Endothelial cell of umbilical vein (primary cell): Measurements from ENCODE around the gene ANKHD1. TPM values are rescaled to one million over a fixed set of nuclear protein-coding genes. Genes with fewer than 3 reads are reported as not detected.

Source experiments
- BruUV-seq: library from RNA; stranded (reverse); fragments of 400-500 nt; replicated peaks from 2 replicates; lab custom pipeline; 2021; lab: Mats Ljungman, UMichigan
- CTCF ChIA-PET: fragments of 300-600, 350-600 bp; sonication (Branson Sonifier 250); formaldehyde crosslinking; loops from one replicate; lab custom pipeline; 2021; ENCODE audit warnings: antibody characterized with exemption, inconsistent platforms; lab: Charles Lee
- POLR2A ChIA-PET: fragments of 300-600, 350-600 bp; sonication (Branson Sonifier 250); formaldehyde crosslinking; loops from one replicate; lab custom pipeline; 2021; ENCODE audit warnings: antibody characterized with exemption, inconsistent platforms; lab: Charles Lee
- DNase-seq: peaks from one replicate; pipeline ENCODE4 v3.0.0-alpha.2; 2011; ENCODE audit warnings: low read depth, low spot score
- FAIRE-seq: peaks from 2 replicates; lab custom pipeline; 2011; peaks lifted over from hg19 to GRCh38; lab: Jason Lieb, UNC
- H2AFZ ChIP-seq: 2 replicates; pipeline ENCODE4 v1.6.0; 2012; ENCODE audit warnings: low read depth, low read length, control low read depth, inconsistent platforms
- H3K27ac ChIP-seq: 2 replicates; pipeline ENCODE4 v1.5.1; 2011; ENCODE audit warnings: low read depth, mild to moderate bottlenecking, control low read depth, low read length, moderate library complexity; ENCODE audit not compliant: insufficient read depth
- H3K27me3 ChIP-seq, 2 experiments: 2 replicates each; pipeline versions ENCODE4 v1.6.0 to v1.6.1; 2011; ENCODE audit warnings: low read length in 2 of 2, mixed read lengths in 1 of 2; ENCODE audit not compliant: control insufficient read depth in 2 of 2, insufficient read depth in 2 of 2
- H3K36me3 ChIP-seq, 2 experiments: 2 replicates in 1 of 2; 3 replicates in 1 of 2; pipeline ENCODE4 v1.5.1; 2011; ENCODE audit warnings: low read length in 2 of 2, mild to moderate bottlenecking in 1 of 2, moderate library complexity in 1 of 2; ENCODE audit not compliant: control insufficient read depth in 2 of 2, insufficient read depth in 2 of 2; ENCODE audit errors: extremely low read depth in 1 of 2
- H3K4me1 ChIP-seq: 3 replicates; pipeline ENCODE4 v1.5.1; 2011; ENCODE audit warnings: mild to moderate bottlenecking, low read length; ENCODE audit not compliant: control insufficient read depth, insufficient read depth; ENCODE audit errors: extremely low read depth
- H3K4me2 ChIP-seq: 2 replicates; pipeline ENCODE4 v1.6.1; 2011; ENCODE audit warnings: low read length, control low read depth, mixed read lengths; ENCODE audit not compliant: insufficient read depth
- H3K4me3 ChIP-seq, 3 experiments: fragments of 200-600 bp in 1 of 3; sonication (generic), shearing (Covaris generic) in 1 of 3; replicated peaks in 1 of 3; 2 replicates each; pipeline ENCODE4 v1.5.1; 2011 to 2016; ENCODE audit warnings: control low read depth in 3 of 3, low read length in 3 of 3, mild to moderate bottlenecking in 2 of 3, inconsistent platforms in 1 of 3, low read depth in 1 of 3, moderate library complexity in 1 of 3; ENCODE audit not compliant: insufficient read depth in 1 of 3
- H3K79me2 ChIP-seq: 2 replicates; pipeline ENCODE4 v1.6.0; 2012; ENCODE audit warnings: low read length, inconsistent platforms; ENCODE audit not compliant: control insufficient read depth, insufficient read depth
- H3K9ac ChIP-seq: replicated peaks from 2 replicates; pipeline ENCODE3; 2011; ENCODE audit warnings: low read length, control low read depth; ENCODE audit not compliant: insufficient read depth; ENCODE audit errors: extremely low read depth
- H3K9me1 ChIP-seq: replicated peaks from 3 replicates; pipeline ENCODE4 v1.6.0; 2011; ENCODE audit warnings: mild to moderate bottlenecking, low read length; ENCODE audit not compliant: control insufficient read depth, insufficient read depth; ENCODE audit errors: extremely low read depth
- H3K9me3 ChIP-seq: replicated peaks from 2 replicates; pipeline ENCODE4 v1.5.1; 2012; ENCODE audit warnings: low read length, inconsistent platforms; ENCODE audit not compliant: control insufficient read depth, insufficient read depth
- H4K20me1 ChIP-seq: replicated peaks from 2 replicates; pipeline ENCODE3; 2011; ENCODE audit warnings: mild to moderate bottlenecking, low read length; ENCODE audit not compliant: control insufficient read depth, insufficient read depth; ENCODE audit errors: extremely low read depth
- EZH2 ChIP-seq: IDR thresholded peaks from 2 replicates; pipeline ENCODE4 v1.6.1; 2012; ENCODE audit warnings: borderline replicate concordance, low read depth, mild to moderate bottlenecking, moderate library complexity, low read length, inconsistent platforms; ENCODE audit not compliant: severe bottlenecking
- FOS ChIP-seq: IDR thresholded peaks from 2 replicates; pipeline ENCODE4 v1.6.1; 2011; ENCODE audit warnings: mild to moderate bottlenecking, low read length, moderate library complexity, borderline replicate concordance; ENCODE audit not compliant: insufficient read depth
- MYC ChIP-seq: IDR thresholded peaks from one replicate; pipeline ENCODE4 v1.6.1; 2011; ENCODE audit warnings: mild to moderate bottlenecking, low read depth, low read length
- POLR2A ChIP-seq: IDR thresholded peaks from 2 replicates; pipeline ENCODE4 v1.6.1; 2012; ENCODE audit warnings: low read depth, mild to moderate bottlenecking, control low read depth, low read length
- POLR2AphosphoS5 ChIP-seq: IDR thresholded peaks from 2 replicates; pipeline ENCODE4 v1.6.1; 2012; ENCODE audit warnings: low read depth, mild to moderate bottlenecking, control low read depth, low read length, moderate library complexity; ENCODE audit not compliant: insufficient read depth
- dilution Hi-C: fragments of 300-500 bp; cut with MboI; formaldehyde crosslinking; loops from one replicate; pipeline ENCODE4 v1.15.0; 2019; ENCODE audit warnings: low sequenced_read_pairs; ENCODE audit not compliant: extremely low pct_ligation_motif_present
- intact Hi-C: fragments of 100-400 bp; cut with micrococcal nuclease; formaldehyde crosslinking; loops from one replicate; pipeline ENCODE4 v1.10.0; 2022
- polyA plus RNA-seq, 4 experiments: library from polyadenylated mRNA; depleted of rRNA in 3 of 4; stranded (reverse) in 3 of 4; unstranded in 1 of 4; fragments of >200 nt; gene quantifications; 2 replicates each; pipeline versions ENCODE4 v1.2.1 to v1.2.3, GENCODE V29; 2011 to 2012; ENCODE audit warnings: missing spikeins in 1 of 4
- total RNA-seq: library from RNA; stranded (reverse); gene quantifications from 2 replicates; pipeline ENCODE4 v1.2.3, GENCODE V29; 2021
- TF ChIP-seq, protein P1 (sequence below), 2 donors: IDR thresholded peaks; 1 replicate in 1 of 2; 2 replicates in 1 of 2; pipeline ENCODE4 v1.5.1; 2011; ENCODE audit warnings: low read length in 2 of 2, mild to moderate bottlenecking in 2 of 2, moderate library complexity in 2 of 2, control low read depth in 1 of 2, inconsistent platforms in 1 of 2, low read depth in 1 of 2; ENCODE audit not compliant: insufficient read depth in 1 of 2; ENCODE audit errors: extremely low read depth in 1 of 2
- TF ChIP-seq, protein P2 (sequence below): IDR thresholded peaks from 2 replicates; pipeline ENCODE4 v1.6.1; 2011; ENCODE audit not compliant: insufficient read depth, insufficient read length

Gene ANKHD1
- total and polyA plus RNA-seq, 2 donors (not counting 3 experiments of a cell fraction or from before 2014, with no cell fraction given) = 56.1 to 87.0 TPM

DNA sequence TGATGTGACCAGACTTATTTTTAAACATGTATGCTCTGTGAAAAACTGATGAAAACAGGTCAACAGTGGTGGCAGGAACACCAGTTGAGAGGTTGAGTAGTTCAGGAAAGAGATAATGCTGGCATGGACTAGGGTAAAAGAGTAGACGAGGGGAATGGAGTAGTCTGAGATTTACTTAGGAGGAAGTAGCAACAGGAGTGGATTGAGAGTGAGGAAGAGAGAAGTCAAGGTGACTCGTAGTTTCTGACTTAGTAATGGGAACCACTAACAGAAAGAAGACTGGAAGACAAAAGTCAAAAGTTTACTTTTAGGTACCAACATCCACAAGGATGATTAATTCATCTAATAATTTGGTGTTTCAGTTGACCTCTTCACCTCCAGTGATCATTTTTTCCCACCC, 152.0 kb downstream of the ANKHD1 start:
- peaks cover 10 to 11% of the 10 kb centered on the region in 2 experiments for H3K36me3 ChIP-seq
- H3K79me2 ChIP-seq = peaks cover 37% of the 10 kb centered on the region
- ChIA-PET CTCF (interaction anchor here (1.4 kb wide), 1 partner anchor 94 kb away, joined by 6 read pairs; the partner anchor contains the start of genes IK and NDUFA2), POLR2A (no interaction called here)
- peak; percentile 25 for DNase-seq
- peak; percentile 9 for TF ChIP-seq FOS
- TF ChIP-seq, protein P1, sequence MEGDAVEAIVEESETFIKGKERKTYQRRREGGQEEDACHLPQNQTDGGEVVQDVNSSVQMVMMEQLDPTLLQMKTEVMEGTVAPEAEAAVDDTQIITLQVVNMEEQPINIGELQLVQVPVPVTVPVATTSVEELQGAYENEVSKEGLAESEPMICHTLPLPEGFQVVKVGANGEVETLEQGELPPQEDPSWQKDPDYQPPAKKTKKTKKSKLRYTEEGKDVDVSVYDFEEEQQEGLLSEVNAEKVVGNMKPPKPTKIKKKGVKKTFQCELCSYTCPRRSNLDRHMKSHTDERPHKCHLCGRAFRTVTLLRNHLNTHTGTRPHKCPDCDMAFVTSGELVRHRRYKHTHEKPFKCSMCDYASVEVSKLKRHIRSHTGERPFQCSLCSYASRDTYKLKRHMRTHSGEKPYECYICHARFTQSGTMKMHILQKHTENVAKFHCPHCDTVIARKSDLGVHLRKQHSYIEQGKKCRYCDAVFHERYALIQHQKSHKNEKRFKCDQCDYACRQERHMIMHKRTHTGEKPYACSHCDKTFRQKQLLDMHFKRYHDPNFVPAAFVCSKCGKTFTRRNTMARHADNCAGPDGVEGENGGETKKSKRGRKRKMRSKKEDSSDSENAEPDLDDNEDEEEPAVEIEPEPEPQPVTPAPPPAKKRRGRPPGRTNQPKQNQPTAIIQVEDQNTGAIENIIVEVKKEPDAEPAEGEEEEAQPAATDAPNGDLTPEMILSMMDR (IDR thresholded peaks at IDR 0.05; ENCODE audit: extremely low read depth in 1 of 2, insufficient read depth in 1 of 2, low read depth in 1 of 2, low read length in 2 of 2) = no peak
- no peak overlapping the region for H2AFZ ChIP-seq
- intact Hi-C loops (no loop called here), dilution Hi-C loops (no loop called here)
- no TSS peak for BruUV-seq
- no peaks in the 10 kb centered on the region for H3K9me1 ChIP-seq
- no peaks in the 10 kb centered on the region for H4K20me1 ChIP-seq
- no peaks in the 10 kb centered on the region for H3K9me3 ChIP-seq
- H3K27ac ChIP-seq = no peak overlapping the region
- H3K27me3 ChIP-seq = no peaks in the 10 kb centered on the region
- FAIRE-seq = no peak
- H3K9ac ChIP-seq = no peak overlapping the region
- no peak overlapping the region for H3K4me2 ChIP-seq
- peaks cover 26% of the 10 kb centered on the region for H3K4me1 ChIP-seq
- no peak overlapping the region for H3K4me3 ChIP-seq

DNA sequence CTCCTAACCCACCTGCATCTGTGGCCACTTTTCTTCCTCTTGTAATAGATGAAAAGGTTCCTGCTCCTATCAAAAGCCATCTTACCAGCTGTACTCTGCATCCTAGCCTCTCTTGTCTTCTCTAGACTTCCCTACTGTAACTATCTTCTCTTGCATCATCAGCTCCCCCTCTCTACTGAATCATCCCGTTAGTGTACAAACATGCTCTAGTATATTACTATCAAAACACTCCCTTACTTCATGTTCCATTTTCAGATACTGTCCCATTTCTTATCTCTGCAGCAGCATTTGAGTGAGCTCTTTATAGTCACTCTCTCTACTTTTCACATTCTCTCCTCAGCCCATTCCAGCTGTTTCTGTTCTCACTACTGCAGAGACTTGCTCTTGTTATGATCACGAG, 152.8 kb downstream of the ANKHD1 start:
- H3K9ac ChIP-seq = no peak overlapping the region
- no peaks in the 10 kb centered on the region for H3K9me1 ChIP-seq
- no TSS peak for BruUV-seq
- TF ChIP-seq EZH2 (no peak), POLR2AphosphoS5 (no peak), MYC (no peak), POLR2A (no peak)
- TF ChIP-seq, protein P2, sequence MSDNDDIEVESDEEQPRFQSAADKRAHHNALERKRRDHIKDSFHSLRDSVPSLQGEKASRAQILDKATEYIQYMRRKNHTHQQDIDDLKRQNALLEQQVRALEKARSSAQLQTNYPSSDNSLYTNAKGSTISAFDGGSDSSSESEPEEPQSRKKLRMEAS = no peak
- no peak overlapping the region for H2AFZ ChIP-seq
- H3K79me2 ChIP-seq = peaks cover 37% of the 10 kb centered on the region
- no peaks in the 10 kb centered on the region for H3K9me3 ChIP-seq
- peaks cover 10 to 11% of the 10 kb centered on the region in 2 experiments for H3K36me3 ChIP-seq
- H4K20me1 ChIP-seq = no peaks in the 10 kb centered on the region
- dilution Hi-C loops = no loop called here
- POLR2A ChIA-PET = interaction anchor here (0.5 kb wide), 1 partner anchor 135 kb away, joined by 5 read pairs; no protein-coding TSS in a partner anchor
- CTCF ChIA-PET = interaction anchor here (1.0 kb wide), 1 partner anchor 191 kb away, joined by 3 read pairs; no protein-coding TSS in a partner anchor
- no peaks in the 10 kb centered on the region for H3K27me3 ChIP-seq
- peaks cover 19% of the 10 kb centered on the region for H3K4me1 ChIP-seq
- H3K4me3 ChIP-seq = no peak overlapping the region
- FAIRE-seq = no peak
- intact Hi-C loops = no loop called here
- H3K4me2 ChIP-seq = no peak overlapping the region
- DNase-seq = no peak
- no peak overlapping the region for H3K27ac ChIP-seq
